HG03060 (cell line): Measurements from ENCODE around the gene CRYBA4.

Experiments used
- ATAC-seq: cut with Tn5 transposase; IDR thresholded peaks from one replicate; pipeline ENCODE4 v1.9.1; 2021; ENCODE audit warnings: low read depth, moderate number of reproducible peaks; ENCODE audit not compliant: unreplicated experiment

CRYBA4 gene

DNA sequence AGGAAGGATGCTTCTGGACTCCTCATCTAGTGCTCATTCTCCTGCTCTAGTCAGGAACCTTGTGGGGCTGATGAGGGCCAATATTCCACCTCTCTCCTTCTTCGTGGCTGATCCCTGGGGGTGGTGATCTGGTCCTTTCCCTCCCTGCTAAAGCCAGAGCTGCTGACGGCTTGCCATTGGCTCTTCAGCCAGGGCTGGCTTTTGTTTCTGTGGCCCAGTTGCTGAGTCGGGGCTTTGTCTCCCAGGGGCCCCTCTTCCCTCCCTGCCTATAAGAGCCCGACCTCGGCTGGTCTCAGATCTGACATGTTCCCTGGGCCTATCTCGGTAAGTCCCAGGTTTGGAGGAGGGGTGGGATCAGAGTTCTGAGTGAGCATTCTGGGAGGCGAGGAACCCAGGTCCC lies at the start of gene CRYBA4:
CRYBA4 (plus strand) TSS at position 301 of the 400 bp plus-strand sequence. CDS start 634 bp downstream, outside the sequence.
- no peak for ATAC-seq

DNA sequence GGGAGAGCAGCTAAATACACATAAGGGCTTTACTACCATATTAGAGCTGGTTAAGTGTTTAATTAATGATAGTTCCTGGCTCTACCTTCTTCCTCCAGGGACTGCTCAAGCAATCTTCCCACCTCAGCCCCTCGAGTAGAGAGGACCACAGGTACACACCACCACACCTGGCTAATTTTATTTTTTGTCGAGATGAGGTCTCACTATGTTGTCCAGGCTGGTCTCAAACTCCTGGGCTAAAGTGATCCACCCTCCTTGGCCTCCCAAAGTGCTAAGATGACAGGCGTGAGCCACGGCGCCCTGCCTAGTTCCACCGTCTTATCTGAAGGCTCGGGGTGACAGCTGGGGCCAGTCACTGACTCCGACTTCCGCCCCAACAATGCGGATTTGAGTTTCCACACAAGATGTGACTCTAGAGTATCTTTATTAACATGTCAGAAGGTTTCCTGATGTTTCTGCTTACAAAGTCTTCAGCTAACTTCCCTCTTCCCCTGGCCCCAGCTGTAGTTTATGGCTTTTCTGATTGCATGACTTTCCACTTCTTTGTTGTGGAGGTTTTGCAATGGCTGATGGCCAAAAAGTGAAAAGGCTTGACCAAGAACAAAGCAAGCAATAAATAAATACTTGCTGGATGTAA lies 48.6 kb upstream of the CRYBA4 start:
- ATAC-seq = no peak

DNA sequence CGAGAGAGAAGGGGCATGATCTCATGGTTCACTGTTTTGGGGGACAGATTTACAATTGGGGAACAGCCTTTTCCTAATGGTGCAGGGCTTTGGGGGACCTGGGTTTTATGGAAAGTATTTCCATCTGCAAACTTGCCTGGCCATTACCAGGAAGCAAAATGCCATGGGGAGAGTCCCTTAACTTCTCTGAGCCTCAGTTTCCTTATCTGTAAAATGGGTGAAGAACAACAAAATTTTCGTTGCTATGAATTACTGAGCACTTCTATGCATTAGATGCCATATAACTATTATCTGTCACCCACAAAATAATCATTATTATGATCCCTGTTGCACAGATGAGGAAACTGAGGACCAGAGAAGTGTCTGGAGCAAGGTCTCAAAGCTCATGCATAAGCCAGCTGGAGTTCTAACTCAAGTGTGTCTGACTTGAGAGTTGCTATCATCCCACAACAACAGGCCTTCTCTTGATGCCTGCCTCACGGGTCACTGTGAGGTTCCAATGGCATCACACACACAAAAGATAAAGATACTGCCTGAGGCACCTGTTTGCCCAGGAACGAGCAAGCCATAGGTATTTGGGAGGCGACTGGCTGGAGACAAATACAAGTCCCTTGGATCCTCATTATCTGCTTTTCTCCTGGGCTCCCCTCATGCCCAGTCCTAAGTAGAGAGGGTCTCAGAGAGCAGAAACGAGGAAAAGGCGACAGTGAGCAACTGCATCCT lies 47.6 kb upstream of the CRYBA4 start:
- no peak for ATAC-seq

DNA sequence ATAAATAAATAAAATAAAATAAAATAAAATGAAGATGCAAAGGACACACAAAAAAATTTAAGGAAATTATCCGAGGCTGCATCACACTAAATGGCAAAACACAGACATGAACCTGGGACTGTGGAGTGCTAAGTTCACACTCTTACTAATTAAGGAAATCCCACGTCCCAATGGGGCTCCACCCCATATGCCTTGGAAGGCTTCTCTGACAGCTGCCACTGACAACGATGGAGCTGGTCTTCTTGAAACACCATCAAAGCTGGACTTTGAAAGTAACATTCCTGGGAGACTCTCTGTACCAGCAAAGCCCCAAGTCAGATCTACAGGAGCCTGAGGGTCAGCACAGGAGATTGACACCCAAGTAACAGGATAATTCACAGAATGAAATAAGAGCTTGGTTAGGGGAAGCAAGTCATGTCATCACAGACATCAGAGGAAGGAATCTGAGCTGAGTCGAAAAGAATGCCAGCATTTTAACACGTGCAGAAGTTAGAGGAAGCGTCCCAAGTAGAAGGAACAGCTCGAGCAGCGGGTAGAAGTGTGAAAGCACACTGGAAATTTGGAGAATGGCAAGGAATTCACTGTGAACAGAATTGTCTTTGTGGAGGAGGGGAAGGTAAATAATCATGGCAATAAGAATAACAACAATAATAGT lies 45.6 kb upstream of the CRYBA4 start:
- ATAC-seq = no peak

DNA sequence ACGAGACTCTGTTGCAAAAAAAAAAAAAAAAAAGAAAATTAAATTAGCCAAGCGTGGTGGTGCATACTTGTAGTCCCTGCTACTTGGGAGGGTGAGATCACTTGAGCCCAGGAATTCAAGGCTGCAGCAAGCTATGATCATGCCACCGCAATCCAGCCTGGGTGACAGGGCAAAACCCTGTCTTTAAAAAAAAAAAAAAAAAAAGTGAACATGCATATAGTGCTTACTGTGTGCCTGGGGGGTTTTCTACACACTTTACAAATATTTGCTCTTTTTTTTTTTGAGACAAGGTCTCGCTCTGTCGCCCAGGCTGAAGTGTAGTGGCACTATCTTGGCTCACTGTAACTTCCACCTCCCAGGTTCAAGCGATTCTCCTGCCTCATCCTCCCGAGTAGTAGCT lies 44.7 kb upstream of the CRYBA4 start:
- ATAC-seq = no peak

DNA sequence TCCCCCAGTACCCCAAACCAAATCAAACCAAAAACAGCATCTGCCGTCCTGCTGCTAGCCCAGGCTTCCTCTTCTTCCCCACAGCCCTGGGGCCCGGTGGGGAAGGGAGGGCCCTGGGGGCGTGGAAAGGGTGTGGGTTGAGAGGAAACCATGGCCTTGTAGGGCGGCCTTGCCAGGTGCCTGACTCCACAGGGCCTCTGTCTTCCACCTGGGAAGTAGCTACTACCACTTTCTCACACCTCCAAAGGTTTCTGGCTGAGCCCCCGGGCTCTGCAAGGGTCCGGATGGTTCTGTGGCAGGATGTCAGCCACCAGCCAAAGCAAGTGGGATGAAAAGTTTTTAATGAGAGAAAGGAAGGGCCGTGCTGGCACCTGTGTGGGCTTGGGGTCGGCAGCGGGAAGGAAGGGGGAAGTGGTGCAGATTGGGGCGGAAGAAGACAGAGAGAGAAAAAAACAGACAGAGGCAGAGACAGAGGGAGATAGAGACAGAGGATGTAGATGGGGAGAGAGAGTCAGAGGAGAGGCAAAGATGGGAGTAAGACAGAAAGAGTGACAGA lies 42.4 kb upstream of the CRYBA4 start:
- ATAC-seq = no peak

DNA sequence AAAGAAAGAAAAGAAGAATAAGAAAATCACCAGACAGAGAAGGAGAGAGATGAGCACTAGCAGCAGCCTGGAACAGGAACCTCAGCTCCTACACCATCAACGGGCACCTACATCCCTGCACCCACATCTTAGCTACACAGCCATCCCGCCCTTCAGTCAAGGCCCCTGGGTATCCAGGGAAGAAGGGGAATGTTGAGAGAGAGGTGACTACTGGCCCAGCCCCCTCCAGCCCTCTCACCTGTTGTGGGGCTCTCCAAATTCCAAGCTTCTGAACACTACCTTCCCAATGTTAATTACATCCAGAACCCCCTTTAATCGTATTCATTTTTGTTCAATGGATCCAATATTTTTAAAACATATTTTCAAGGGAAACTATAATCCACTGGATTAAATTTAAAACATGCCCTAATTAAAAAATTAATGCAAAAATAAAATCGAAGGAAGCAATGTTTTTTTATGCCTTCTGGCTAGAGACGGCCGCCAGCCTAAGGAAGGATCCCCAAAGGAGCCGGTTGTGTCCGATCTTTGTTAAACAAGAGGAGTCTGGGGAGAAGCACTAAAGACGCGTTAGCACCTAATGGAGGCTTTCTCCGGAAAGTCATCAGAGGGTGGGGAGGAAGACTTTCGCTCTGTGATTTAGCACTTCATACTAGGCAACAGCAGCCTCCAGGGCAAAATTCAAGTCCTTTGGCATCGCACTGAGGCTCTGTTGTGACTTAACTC lies 41.4 kb upstream of the CRYBA4 start:
- ATAC-seq = no peak

DNA sequence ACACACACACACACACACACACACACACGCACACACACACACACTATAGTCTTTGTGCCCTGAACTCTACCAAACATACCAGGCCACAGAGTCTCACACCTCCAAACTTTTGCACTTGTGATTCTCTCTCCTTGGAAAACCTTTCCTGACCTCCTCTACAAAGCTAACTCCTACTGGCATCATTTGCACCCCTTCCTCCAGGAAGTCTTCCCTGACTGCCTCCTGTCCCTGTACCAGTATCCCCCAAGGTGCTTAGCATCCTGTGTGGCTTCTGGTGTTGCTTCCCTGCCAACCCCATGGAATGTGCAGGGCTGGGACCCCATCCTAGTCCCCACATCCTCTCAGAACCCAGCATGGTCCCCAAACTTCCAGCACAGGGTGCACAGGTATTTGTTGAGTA lies 40.7 kb upstream of the CRYBA4 start:
- no peak for ATAC-seq

DNA sequence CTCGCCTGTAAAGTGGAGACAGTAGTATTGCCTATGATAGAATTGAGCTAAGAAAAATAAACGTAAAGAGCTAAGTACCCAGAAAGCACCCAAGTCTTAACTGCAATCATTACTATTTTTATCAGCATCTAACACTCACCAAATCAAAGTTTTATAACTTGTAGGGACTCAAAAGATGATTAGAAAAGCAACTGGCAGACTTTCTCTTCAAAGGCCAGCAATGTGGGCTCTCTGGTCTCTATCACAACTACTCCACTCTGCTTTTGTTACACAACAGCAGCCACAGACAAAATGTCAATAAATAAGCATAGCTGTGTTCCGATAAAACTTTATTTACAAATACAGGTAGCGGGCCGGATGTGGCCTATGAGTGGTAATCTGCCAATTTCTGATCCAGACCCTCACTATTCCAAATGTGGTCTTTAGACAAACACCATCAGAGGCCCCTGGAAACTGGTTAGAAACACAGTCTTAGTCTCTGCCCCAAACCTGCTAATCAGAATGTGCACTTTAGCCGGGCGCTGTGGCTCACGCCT lies 40.1 kb upstream of the CRYBA4 start:
- ATAC-seq = no peak

DNA sequence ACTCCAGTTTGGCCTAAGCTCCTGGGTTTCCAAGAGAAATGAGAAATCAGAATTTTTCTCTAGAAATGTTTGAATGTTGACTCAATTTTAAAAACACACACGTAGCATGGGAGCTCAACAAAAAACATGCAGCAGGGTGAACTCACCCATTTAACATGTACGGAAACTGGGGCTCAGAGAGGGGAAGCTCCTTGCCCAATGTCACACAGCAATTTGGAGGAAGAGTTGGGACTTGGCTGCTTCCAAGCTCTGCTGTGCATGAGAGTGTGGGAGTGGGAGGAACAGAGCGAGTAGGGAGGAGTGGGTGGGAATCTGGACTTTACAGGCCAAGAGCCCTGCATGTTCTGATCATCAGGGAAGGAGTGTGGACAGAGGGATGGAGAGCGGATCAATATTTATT lies 37.8 kb upstream of the CRYBA4 start:
- no peak for ATAC-seq

DNA sequence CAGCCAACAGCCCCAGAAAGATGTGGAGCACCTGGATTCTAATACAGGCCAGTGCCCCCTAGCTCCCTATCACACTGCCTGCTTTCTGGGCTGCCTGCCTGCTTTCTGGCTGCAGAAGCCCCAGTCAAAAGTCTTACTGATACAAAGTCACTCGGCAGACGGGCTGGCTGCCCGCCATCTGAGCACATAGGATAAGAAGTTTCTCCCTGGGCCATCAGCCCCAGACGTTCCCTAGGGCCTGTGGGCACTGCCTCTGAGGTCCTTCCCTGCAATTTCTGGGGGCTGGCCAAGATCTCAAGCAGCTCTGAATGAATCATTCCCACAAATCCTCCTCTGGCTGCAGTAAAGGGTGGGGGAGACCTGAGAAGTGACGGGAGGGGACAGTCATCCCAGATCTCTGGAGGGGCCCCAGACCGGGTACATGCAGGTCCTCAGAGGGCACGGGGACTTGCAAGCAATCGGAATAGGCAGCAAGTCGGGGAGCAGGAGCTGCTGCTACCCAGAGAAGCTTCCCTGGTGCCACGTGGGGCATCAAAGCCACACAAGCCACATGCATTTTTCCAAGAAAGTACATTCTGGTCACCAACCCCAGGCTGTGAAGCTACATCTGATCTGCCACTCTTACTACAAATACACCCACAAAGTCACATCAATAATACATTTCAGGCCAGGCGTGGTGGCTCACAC lies 36.5 kb upstream of the CRYBA4 start:
- no peak for ATAC-seq

DNA sequence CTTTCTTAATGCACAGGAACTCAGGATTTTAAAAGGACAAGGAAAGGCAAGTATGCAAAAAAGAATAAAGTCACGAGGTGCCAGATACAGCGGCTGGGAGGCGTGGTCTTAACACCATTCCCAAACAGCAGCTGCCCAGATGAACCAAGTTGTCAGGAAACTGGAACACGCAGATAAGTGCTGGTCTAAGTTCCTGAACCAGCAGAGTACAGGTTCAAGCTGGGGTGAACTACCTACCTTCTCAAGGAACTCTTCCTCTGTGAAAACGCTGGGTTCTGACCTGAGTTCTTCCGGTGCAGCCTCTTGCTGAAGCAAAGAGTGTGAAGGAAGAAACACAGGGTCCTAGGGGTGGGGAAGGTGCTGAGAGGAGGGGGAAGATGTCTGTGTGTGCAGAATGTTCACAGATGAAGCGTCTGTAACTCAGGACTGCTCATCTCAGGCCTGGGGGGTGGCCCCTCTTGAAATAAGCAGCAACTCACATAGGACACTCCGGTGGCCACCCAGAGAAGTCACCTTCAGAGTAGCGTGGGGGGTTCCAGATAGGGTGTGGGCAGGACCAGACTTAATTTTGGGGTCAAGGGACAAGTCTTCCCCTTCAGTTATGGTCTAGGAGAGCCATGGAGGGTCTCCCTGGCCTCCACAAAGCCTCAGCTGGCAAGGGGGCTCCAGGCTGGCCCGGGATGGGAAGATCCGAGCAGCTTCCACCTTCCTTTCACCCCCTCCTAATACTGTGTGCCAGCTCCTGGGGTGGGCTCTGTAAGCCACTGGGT lies 35.0 kb upstream of the CRYBA4 start:
- no peak for ATAC-seq

DNA sequence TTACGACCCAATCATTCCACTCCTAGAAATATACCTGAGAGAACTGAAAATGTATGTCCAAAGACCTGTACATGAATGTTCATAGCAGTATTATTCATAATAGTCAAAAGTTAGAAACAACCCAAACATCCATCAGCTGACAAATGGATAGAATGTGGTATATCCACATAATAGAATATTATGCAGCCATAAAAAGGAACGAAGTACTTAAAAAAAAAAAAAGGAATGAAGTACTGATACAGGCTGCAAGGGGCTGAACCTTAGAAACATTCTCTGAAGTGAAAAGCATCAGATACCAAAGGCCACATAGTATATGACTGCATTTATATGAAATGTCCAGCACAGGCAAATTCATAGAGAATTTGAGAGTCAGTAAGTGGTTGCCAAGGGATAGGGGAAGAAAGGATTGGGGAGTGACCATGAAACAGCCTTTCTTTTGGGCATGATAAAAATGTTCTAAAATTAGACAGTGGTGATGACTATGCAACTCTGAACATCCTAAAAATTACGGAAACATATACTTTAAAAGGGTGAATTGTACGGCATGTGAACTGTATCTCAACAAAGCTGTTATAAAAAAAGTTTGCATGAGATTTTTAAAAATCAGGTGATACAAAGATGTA lies 33.7 kb upstream of the CRYBA4 start:
- no peak for ATAC-seq

DNA sequence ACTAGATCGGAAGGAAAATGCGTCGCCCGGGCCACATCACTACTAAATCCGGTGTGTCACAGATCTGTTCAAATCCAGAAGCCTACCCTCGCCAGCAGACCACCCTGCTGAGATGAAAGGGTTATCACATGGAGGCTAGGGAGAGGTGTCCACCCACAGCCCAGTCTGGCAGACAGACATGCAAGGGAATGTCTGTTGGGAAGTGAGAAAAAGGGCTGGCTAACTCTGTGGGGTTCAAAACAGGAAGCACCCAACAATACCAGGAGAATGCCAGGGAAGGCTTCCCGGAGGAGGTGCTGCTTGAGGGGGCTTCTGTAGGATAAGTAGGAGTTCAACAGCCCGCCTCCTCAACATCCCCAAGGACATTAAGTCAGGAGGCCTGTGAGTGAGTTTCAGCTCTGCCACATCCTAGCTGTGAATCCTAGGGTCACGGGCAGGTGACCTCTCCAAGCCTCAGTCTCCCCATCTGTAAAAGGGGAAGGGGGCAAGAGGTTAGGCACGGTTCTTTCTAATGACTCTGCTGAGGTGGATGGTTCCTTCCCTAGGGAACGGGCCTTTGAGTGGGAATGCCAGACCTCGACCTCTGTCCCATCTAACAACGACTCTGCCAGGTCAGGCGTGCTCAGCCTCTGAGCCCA lies 32.9 kb upstream of the CRYBA4 start:
- no peak for ATAC-seq

DNA sequence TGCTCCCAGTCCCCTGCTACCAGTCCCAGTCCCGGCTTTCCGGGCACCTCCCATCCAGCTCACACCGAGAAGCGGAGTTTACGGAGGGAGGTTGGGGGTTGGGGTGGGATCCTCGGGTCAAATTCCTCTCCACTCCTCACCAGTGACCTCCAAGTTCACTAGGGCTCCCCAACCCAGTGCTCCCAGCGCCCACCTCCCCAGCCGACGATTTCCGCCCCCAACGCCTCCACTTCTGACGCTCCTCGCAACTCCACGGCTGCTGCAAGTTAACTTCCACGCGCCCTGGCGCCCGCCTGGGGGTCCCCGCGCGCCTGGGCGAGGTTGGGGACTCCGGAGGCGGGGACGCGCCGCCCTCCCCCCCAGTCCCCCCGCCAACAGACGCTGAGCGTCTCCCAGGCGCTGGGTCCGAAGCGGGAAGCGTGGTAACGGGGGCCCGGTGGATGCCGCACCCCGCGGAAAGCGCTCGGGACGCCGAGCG lies 32.4 kb upstream of the CRYBA4 start:
- no peak for ATAC-seq

DNA sequence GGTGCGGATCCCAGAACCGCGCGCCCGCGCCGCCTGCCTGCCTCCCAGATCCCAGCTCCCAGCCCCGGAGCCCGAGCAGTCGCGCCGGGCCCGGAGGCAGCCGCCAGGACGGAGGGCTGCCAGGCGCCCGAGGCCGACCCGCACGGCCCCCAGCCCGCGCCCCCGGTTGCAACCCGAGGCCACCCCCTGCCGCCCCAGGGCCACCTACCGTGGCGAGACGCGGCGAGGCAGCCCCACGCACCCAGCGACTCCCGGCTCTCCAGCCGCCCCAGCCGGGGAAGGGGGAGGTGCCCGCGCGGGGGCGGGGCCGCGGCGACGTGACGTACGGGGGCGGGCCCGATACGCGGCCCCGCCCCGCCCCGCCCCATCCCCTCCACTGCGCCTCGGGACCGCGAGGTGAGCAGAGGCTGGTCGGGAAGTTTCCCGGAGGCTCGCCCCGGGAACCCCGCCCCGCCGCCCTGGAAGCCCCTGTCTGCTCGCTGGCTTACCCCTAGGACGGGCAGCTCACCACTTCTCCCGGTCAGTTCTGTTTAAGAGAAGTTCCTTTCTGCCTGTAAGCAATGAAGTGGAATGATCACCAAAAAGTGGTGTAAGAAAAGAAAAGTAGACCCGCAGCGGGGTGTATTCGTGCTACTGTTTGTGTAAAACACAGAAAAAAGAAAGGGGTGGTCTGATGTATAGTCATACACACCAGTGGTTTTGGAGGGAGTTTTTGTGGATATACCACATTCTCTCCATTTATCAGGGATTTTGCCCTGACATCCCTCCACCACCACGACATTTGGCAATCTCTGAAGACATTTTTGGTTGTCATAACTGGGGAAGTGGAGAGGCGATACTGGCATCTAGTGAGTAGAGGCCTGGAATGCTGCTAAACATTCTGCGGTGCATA lies 31.7 kb upstream of the CRYBA4 start, which contains the start of gene TPST2:
TPST2 (minus strand) TSS at position 288 of the 892 bp plus-strand sequence. CDS start 48,502 bp downstream, outside the sequence.
- ATAC-seq = no peak

DNA sequence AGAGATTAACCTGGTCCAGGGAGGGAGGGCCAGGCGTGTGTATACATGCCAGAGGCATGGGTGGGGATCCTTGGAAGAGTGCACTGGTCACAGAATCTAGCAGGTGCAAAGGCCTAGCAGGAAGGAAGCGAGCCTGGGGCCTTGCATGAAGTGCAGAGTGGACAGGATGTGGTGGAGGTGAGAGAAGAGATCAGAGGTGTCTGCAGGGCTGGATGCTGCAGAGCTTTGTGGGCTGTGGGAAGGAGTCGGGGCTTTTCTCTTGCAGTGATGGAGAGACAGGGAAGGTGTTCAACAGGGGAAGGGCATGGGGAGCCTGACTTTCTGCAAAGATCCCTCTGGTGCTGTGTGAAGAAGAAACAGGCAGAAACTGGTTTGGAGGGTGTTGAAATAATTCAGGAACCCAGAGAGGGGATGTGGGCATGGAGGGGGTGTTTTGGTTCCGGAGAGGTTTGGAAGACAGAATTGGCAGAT lies 29.3 kb upstream of the CRYBA4 start:
- no peak for ATAC-seq
